HepG2 (cell line): ENCODE results near the gene KRT7. TPM values are rescaled to one million over a fixed set of nuclear protein-coding genes. Genes with fewer than 3 reads are reported as not detected.

Experiments
- CBFB ChIP-seq: sonication (generic); formaldehyde crosslinking; IDR thresholded peaks from 2 replicates; pipeline ENCODE4 v1.4.0; 2020; ENCODE audit warnings: missing genetic modification reagents
- ZNF256 ChIP-seq: sonication (generic); formaldehyde crosslinking; conservative IDR thresholded peaks from 2 replicates; pipeline ENCODE4 v1.4.0; 2020; ENCODE audit warnings: missing genetic modification reagents
- ZNF761 ChIP-seq: sonication (generic); formaldehyde crosslinking; conservative IDR thresholded peaks from 2 replicates; pipeline ENCODE4 v1.4.0; 2020; ENCODE audit warnings: mild to moderate bottlenecking, missing genetic modification reagents
- polyA plus RNA-seq, 8 experiments: library from polyadenylated mRNA; depleted of rRNA in 3 of 8; stranded (reverse) in 7 of 8; unstranded in 1 of 8; fragments of >200 nt; fragmentation: Illumina TruSeq in 4 of 8; extraction: Trizol in 4 of 8; gene quantifications; 2 replicates each; pipeline versions ENCODE4 v1.2.1 to v1.2.3, GENCODE V29; 2011 to 2016; ENCODE audit warnings: low read depth in 4 of 8, missing spikeins in 1 of 8, mixed read lengths in 1 of 8; ENCODE audit not compliant: insufficient read depth in 1 of 8
- total RNA-seq, 5 experiments: library from RNA; depleted of rRNA; stranded (reverse); fragments of >200 nt; fragmentation: Illumina TruSeq; extraction: Trizol; gene quantifications; 2 replicates each; pipeline ENCODE4 v1.2.3, GENCODE V29; 2016; ENCODE audit warnings: low read depth in 1 of 5
- TF ChIP-seq, protein P1 (sequence below): sonication (generic); formaldehyde crosslinking; IDR thresholded peaks from 2 replicates; pipeline ENCODE4 v1.5.0; 2020; ENCODE audit warnings: mild to moderate bottlenecking, missing genetic modification reagents, borderline replicate concordance

The KRT7 gene
- total and polyA plus RNA-seq, 2 of the 13 experiments (the other 11 are each of a cell fraction or from before 2014, with no cell fraction given), result 0.83 TPM; not detected in 1

DNA sequence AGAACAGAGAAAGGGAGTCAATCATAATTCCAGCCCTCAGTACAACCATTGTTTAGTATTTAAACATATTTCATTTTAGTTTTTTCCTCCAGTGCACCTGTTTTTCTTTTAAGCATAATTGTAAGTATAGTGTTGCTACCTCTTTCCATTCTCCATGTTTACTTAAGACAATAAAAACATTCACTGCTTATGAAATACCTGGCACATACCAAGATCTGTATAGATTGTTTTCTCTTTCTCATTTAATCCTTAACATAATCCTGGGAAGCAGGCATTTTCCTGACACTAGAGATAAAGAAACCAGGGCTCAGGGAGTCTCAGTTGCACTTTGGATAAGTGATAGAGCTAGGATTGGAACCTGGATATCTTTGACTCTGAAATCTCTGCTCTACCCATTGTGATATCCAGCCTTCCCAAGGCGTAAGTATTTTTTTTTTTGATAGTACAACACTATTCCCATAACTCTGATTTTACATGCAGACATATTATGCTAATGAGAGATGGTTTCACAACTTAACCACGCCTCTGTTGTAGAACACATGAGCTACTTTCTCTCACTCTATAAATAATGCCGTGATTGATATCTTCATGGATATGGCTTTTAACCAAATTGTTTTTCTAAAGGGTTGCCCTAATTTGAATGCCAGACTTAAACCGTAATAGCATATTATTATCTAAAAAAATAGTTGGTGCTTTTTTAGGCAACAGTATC lies 11.8 kb upstream of the KRT7 start (continued):
- TF ChIP-seq, protein P1, sequence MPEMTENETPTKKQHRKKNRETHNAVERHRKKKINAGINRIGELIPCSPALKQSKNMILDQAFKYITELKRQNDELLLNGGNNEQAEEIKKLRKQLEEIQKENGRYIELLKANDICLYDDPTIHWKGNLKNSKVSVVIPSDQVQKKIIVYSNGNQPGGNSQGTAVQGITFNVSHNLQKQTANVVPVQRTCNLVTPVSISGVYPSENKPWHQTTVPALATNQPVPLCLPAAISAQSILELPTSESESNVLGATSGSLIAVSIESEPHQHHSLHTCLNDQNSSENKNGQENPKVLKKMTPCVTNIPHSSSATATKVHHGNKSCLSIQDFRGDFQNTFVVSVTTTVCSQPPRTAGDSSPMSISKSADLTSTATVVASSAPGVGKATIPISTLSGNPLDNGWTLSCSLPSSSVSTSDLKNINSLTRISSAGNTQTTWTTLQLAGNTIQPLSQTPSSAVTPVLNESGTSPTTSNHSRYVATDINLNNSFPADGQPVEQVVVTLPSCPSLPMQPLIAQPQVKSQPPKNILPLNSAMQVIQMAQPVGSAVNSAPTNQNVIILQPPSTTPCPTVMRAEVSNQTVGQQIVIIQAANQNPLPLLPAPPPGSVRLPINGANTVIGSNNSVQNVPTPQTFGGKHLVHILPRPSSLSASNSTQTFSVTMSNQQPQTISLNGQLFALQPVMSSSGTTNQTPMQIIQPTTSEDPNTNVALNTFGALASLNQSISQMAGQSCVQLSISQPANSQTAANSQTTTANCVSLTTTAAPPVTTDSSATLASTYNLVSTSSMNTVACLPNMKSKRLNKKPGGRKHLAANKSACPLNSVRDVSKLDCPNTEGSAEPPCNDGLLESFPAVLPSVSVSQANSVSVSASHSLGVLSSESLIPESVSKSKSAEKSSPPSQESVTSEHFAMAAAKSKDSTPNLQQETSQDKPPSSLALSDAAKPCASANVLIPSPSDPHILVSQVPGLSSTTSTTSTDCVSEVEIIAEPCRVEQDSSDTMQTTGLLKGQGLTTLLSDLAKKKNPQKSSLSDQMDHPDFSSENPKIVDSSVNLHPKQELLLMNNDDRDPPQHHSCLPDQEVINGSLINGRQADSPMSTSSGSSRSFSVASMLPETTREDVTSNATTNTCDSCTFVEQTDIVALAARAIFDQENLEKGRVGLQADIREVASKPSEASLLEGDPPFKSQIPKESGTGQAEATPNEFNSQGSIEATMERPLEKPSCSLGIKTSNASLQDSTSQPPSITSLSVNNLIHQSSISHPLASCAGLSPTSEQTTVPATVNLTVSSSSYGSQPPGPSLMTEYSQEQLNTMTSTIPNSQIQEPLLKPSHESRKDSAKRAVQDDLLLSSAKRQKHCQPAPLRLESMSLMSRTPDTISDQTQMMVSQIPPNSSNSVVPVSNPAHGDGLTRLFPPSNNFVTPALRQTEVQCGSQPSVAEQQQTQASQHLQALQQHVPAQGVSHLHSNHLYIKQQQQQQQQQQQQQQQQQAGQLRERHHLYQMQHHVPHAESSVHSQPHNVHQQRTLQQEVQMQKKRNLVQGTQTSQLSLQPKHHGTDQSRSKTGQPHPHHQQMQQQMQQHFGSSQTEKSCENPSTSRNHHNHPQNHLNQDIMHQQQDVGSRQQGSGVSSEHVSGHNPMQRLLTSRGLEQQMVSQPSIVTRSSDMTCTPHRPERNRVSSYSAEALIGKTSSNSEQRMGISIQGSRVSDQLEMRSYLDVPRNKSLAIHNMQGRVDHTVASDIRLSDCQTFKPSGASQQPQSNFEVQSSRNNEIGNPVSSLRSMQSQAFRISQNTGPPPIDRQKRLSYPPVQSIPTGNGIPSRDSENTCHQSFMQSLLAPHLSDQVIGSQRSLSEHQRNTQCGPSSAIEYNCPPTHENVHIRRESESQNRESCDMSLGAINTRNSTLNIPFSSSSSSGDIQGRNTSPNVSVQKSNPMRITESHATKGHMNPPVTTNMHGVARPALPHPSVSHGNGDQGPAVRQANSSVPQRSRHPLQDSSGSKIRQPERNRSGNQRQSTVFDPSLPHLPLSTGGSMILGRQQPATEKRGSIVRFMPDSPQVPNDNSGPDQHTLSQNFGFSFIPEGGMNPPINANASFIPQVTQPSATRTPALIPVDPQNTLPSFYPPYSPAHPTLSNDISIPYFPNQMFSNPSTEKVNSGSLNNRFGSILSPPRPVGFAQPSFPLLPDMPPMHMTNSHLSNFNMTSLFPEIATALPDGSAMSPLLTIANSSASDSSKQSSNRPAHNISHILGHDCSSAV, result no peak
- TF ChIP-seq ZNF256, result no peak
- no peak for TF ChIP-seq ZNF761 (CRISPR knock-in tag)
- no peak for TF ChIP-seq CBFB (CRISPR knock-in tag)
- TF ChIP-seq, all 625 proteins: peak for 0
